ENCODE results near the gene RFTN1. TPM values are rescaled to one million over a fixed set of nuclear protein-coding genes. Genes with fewer than 3 reads are reported as not detected.

The RFTN1 gene
- total and polyA plus RNA-seq, 4 donors: 33.8 to 82.5 (median 53.4) TPM

DNA sequence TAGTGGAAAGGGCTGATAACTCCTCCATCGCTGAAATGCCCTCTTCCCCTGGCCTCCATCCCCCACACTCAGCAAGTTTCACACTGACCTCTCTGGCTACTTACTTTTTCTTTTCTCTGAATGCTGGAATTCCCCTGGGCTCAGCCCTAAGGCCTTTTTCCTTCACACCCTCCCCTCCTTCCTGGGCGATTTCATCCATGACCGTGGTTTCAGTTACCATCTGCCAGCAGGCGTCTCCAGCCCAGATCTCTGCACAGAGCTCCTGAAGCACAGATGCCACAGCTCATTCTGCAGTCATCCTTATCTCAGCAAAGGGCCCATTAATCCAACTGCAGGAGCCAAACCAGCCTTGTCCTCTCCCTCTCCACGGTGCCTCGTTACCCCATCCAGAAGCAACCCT lies 114.0 kb downstream of the RFTN1 start:
- TF ChIP-seq, protein P1, sequence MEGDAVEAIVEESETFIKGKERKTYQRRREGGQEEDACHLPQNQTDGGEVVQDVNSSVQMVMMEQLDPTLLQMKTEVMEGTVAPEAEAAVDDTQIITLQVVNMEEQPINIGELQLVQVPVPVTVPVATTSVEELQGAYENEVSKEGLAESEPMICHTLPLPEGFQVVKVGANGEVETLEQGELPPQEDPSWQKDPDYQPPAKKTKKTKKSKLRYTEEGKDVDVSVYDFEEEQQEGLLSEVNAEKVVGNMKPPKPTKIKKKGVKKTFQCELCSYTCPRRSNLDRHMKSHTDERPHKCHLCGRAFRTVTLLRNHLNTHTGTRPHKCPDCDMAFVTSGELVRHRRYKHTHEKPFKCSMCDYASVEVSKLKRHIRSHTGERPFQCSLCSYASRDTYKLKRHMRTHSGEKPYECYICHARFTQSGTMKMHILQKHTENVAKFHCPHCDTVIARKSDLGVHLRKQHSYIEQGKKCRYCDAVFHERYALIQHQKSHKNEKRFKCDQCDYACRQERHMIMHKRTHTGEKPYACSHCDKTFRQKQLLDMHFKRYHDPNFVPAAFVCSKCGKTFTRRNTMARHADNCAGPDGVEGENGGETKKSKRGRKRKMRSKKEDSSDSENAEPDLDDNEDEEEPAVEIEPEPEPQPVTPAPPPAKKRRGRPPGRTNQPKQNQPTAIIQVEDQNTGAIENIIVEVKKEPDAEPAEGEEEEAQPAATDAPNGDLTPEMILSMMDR (IDR thresholded peaks at IDR 0.05; ENCODE audit: control extremely low read depth, extremely low read depth): no peak
- Histone ChIP-seq H3K4me1 (ENCODE audit: control insufficient read depth in 5 of 5, insufficient read depth in 5 of 5, low read length in 5 of 5) (peaks cover 4 to 31% (median 11%) of the 10 kb centered on the region in 5 donors), H3K9ac (ENCODE audit: insufficient read depth in 1 of 2, low read length in 2 of 2) (no peak overlapping the region), H3K4me3 (no peak overlapping the region), H3K27ac (ENCODE audit: low read depth in 1 of 2, low read length in 1 of 2) (peak overlapping the region in 1 of 2 donors; percentile 9), H3K36me3 (ENCODE audit: control insufficient read depth in 4 of 4, insufficient read depth in 4 of 4, low read length in 4 of 4) (peaks cover 0 to 1% (median 0%) of the 10 kb centered on the region in 4 donors), H3K9me3 (ENCODE audit: control insufficient read depth in 4 of 4, insufficient read depth in 3 of 4, low read length in 3 of 4) (no peaks in the 10 kb centered on the region), H3K27me3 (ENCODE audit: control insufficient read depth in 3 of 3, insufficient read depth in 3 of 3, low read length in 2 of 3) (no peaks in the 10 kb centered on the region)
- ATAC-seq (ENCODE audit: insufficient read depth, low FRiP score) (peak; percentile 79), DNase-seq (peak; percentile 88 to 94 (median 94))
- 57 to 69% methylated on average over 6 of the region's 6 CpGs for WGBS, 2 donors

DNA sequence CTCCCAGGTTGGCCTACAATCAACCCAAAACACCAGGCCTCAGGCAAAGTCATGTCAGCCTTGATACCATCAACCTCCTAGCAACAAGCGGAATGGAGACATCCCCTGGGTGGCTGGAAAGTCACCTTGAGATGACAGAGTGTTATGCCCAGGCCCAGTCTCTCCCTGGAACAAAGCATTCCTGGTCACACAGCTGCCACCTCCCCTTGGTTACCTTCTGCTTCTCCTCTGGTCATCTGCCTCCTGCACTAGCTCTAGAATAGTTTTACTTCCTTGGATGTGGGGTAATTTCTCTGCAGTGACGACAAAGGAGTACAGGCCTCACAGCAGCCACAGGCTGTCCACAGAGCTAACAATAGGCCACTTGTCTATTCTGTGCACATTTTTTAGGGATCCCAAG lies 114.9 kb downstream of the RFTN1 start:
- no peak overlapping the region for H3K4me3 ChIP-seq
- peaks cover 0 to 1% (median 0%) of the 10 kb centered on the region in 4 donors for H3K36me3 ChIP-seq (ENCODE audit: control insufficient read depth in 4 of 4, insufficient read depth in 4 of 4, low read length in 4 of 4)
- 37 to 59% methylated on average over 2 of the region's 2 CpGs for WGBS, 2 donors
- TF ChIP-seq, protein P1 (IDR thresholded peaks at IDR 0.05; ENCODE audit: control extremely low read depth, extremely low read depth): no peak
- H3K27me3 ChIP-seq (ENCODE audit: control insufficient read depth in 3 of 3, insufficient read depth in 3 of 3, low read length in 2 of 3): no peaks in the 10 kb centered on the region
- no peaks in the 10 kb centered on the region for H3K9me3 ChIP-seq (ENCODE audit: control insufficient read depth in 4 of 4, insufficient read depth in 3 of 4, low read length in 3 of 4)
- H3K9ac ChIP-seq (ENCODE audit: insufficient read depth in 1 of 2, low read length in 2 of 2): no peak overlapping the region
- peaks cover 4 to 31% (median 11%) of the 10 kb centered on the region in 5 donors for H3K4me1 ChIP-seq (ENCODE audit: control insufficient read depth in 5 of 5, insufficient read depth in 5 of 5, low read length in 5 of 5)
- no peak for ATAC-seq (ENCODE audit: insufficient read depth, low FRiP score)
- H3K27ac ChIP-seq (ENCODE audit: low read depth in 1 of 2, low read length in 1 of 2): peak overlapping the region; percentile 54 to 71
- DNase-seq: no peak

DNA sequence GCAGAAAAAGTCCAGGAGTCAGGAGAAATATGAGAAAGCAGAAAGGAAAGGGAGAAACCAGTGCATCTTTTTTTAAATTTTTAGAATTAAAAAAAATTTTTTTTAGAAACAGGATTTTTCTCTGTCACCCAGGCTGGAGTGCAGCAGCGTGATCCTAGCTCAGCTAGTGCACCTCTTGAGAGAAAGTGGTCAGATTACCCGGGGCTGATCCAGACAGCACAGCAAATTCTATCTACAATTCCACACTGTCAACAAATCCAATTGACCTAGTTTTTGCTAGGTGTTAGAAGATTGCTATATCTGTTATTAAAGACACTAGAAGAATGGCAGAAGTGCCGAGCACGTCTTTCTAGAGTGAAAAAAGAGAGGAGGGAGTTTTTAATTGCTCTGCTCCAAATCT lies 117.3 kb downstream of the RFTN1 start:
- Histone ChIP-seq H3K27ac (ENCODE audit: low read depth in 1 of 2, low read length in 1 of 2) (no peak overlapping the region), H3K36me3 (ENCODE audit: control insufficient read depth in 4 of 4, insufficient read depth in 4 of 4, low read length in 4 of 4) (no peaks in the 10 kb centered on the region), H3K9me3 (ENCODE audit: control insufficient read depth in 4 of 4, insufficient read depth in 3 of 4, low read length in 3 of 4) (no peaks in the 10 kb centered on the region), H3K4me1 (ENCODE audit: control insufficient read depth in 5 of 5, insufficient read depth in 5 of 5, low read length in 5 of 5) (peaks cover 4 to 53% (median 9%) of the 10 kb centered on the region in 5 donors), H3K27me3 (ENCODE audit: control insufficient read depth in 3 of 3, insufficient read depth in 3 of 3, low read length in 2 of 3) (no peaks in the 10 kb centered on the region), H3K9ac (ENCODE audit: insufficient read depth in 1 of 2, low read length in 2 of 2) (no peak overlapping the region), H3K4me3 (no peak overlapping the region)
- WGBS, 2 donors: 60 to 86% methylated on average over 4 of the region's 4 CpGs
- no peak for ATAC-seq (ENCODE audit: insufficient read depth, low FRiP score)
- TF ChIP-seq, protein P1 (IDR thresholded peaks at IDR 0.05; ENCODE audit: control extremely low read depth, extremely low read depth): no peak
- no peak for DNase-seq

DNA sequence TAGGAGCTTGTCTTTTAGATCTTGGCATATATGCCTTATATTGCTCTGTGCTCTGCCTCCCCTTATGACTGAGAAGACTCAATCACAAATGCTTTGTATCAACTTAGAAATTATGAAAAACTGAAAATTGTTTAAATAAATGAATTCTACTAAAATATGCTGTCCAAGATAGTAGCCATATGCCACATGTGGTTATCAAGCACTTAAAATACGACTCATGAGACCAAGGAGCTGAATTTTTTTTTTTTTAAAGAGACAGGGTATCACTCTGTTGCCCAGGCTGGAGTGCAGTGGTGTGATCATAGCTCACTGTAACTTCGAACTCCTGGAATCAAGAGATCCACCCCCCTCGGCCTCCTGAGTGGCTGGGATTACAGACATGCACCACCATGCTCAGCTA lies 118.3 kb downstream of the RFTN1 start:
- WGBS, 2 donors: 61 to 75% methylated on average over 3 of the region's 3 CpGs
- ATAC-seq (ENCODE audit: insufficient read depth, low FRiP score) (no peak), DNase-seq (no peak)
- H3K36me3 ChIP-seq (ENCODE audit: control insufficient read depth in 4 of 4, insufficient read depth in 4 of 4, low read length in 4 of 4): no peaks in the 10 kb centered on the region
- H3K27me3 ChIP-seq (ENCODE audit: control insufficient read depth in 3 of 3, insufficient read depth in 3 of 3, low read length in 2 of 3): no peaks in the 10 kb centered on the region
- peaks cover 4 to 53% (median 8%) of the 10 kb centered on the region in 5 donors for H3K4me1 ChIP-seq (ENCODE audit: control insufficient read depth in 5 of 5, insufficient read depth in 5 of 5, low read length in 5 of 5)
- H3K27ac ChIP-seq (ENCODE audit: low read depth in 1 of 2, low read length in 1 of 2): no peak overlapping the region
- H3K9me3 ChIP-seq (ENCODE audit: control insufficient read depth in 4 of 4, insufficient read depth in 3 of 4, low read length in 3 of 4): no peaks in the 10 kb centered on the region
- TF ChIP-seq, protein P1 (IDR thresholded peaks at IDR 0.05; ENCODE audit: control extremely low read depth, extremely low read depth): no peak
- no peak overlapping the region for H3K4me3 ChIP-seq
- H3K9ac ChIP-seq (ENCODE audit: insufficient read depth in 1 of 2, low read length in 2 of 2): no peak overlapping the region
